H9 (cell line): Measurements from ENCODE around the gene CWC27. TPM values are rescaled to one million over a fixed set of nuclear protein-coding genes. Genes with fewer than 3 reads are reported as not detected.
A peak's percentile ranks its signal among the peaks of the same experiment; 100 is the strongest.

Source experiments
- DNase-seq: peaks from one replicate; pipeline ENCODE4 v3.0.0-alpha.2; 2017
- H2AFZ ChIP-seq: one replicate; pipeline ENCODE4 v1.6.1; 2013; ENCODE audit warnings: mild to moderate bottlenecking, low read length, control low read depth, moderate library complexity
- H2AK5ac ChIP-seq: 2 replicates; pipeline ENCODE4 v1.6.1; 2013; ENCODE audit warnings: low read length, control low read depth, mixed read lengths; ENCODE audit not compliant: insufficient read length
- H2BK120ac ChIP-seq: one replicate; pipeline ENCODE4 v1.6.1; 2013; ENCODE audit warnings: low read depth, mild to moderate bottlenecking, low read length, control low read depth, inconsistent platforms; ENCODE audit not compliant: poor library complexity, severe bottlenecking
- H2BK12ac ChIP-seq: 2 replicates; pipeline ENCODE4 v1.6.1; 2013; ENCODE audit warnings: low read length, control low read depth, mixed read lengths, low read depth; ENCODE audit not compliant: insufficient read length
- H2BK15ac ChIP-seq: 2 replicates; pipeline ENCODE4 v1.6.1; 2013; ENCODE audit warnings: low read depth, low read length, control low read depth
- H2BK20ac ChIP-seq: one replicate; pipeline ENCODE4 v1.6.1; 2013; ENCODE audit warnings: low read depth, mild to moderate bottlenecking, low read length, control low read depth, inconsistent platforms; ENCODE audit not compliant: poor library complexity, severe bottlenecking
- H2BK5ac ChIP-seq: 2 replicates; pipeline ENCODE4 v1.6.1; 2013; ENCODE audit warnings: low read length, control low read depth, mixed read lengths; ENCODE audit not compliant: insufficient read length
- H3K14ac ChIP-seq: 2 replicates; pipeline ENCODE4 v1.6.1; 2013; ENCODE audit warnings: low read length, control low read depth; ENCODE audit not compliant: insufficient read depth
- H3K18ac ChIP-seq: 2 replicates; pipeline ENCODE4 v1.6.1; 2013; ENCODE audit warnings: low read depth, mild to moderate bottlenecking, mixed read lengths, low read length, control low read depth; ENCODE audit not compliant: insufficient read length
- H3K23ac ChIP-seq: 2 replicates; pipeline ENCODE4 v1.6.1; 2013; ENCODE audit warnings: low read length, control low read depth, mixed read lengths, low read depth; ENCODE audit not compliant: insufficient read length
- H3K23me2 ChIP-seq: 2 replicates; pipeline ENCODE4 v1.6.1; 2013; ENCODE audit warnings: low read depth, mild to moderate bottlenecking, mixed read lengths, low read length, control low read depth; ENCODE audit not compliant: insufficient read length, poor library complexity, severe bottlenecking
- H3K27ac ChIP-seq: 2 replicates; pipeline ENCODE4 v1.5.1; 2013; ENCODE audit warnings: low read length, control low read depth, mixed read lengths, low read depth; ENCODE audit not compliant: insufficient read length
- H3K27me3 ChIP-seq: 2 replicates; pipeline ENCODE4 v1.6.1; 2013; ENCODE audit warnings: low read length, control low read depth, inconsistent platforms; ENCODE audit not compliant: insufficient read depth
- H3K4ac ChIP-seq: 2 replicates; pipeline ENCODE4 v1.6.1; 2013; ENCODE audit warnings: low read depth, mild to moderate bottlenecking, control low read depth, inconsistent platforms, low read length, moderate library complexity
- H3K4me1 ChIP-seq: 2 replicates; pipeline ENCODE4 v1.6.1; 2013; ENCODE audit warnings: low read length, control low read depth, inconsistent platforms; ENCODE audit not compliant: insufficient read depth
- H3K4me2 ChIP-seq: 2 replicates; pipeline ENCODE4 v1.6.1; 2013; ENCODE audit warnings: low read length, control low read depth, mixed read lengths; ENCODE audit not compliant: insufficient read length, insufficient read depth
- H3K56ac ChIP-seq: 2 replicates; pipeline ENCODE4 v1.6.1; 2013; ENCODE audit warnings: low read depth, mild to moderate bottlenecking, mixed read lengths, low read length, control low read depth; ENCODE audit not compliant: insufficient read length
- H3K79me1 ChIP-seq: 2 replicates; pipeline ENCODE4 v1.6.1; 2013; ENCODE audit warnings: low read depth, mild to moderate bottlenecking, moderate library complexity, low read length, control low read depth, inconsistent platforms; ENCODE audit not compliant: insufficient read depth, poor library complexity, severe bottlenecking
- H3K79me2 ChIP-seq: 2 replicates; pipeline ENCODE4 v1.6.1; 2013; ENCODE audit warnings: low read length, control low read depth, inconsistent platforms; ENCODE audit not compliant: insufficient read depth
- H3K9ac ChIP-seq: 2 replicates; pipeline ENCODE4 v1.6.1; 2013; ENCODE audit warnings: low read length, control low read depth, mixed read lengths; ENCODE audit not compliant: insufficient read length; ENCODE audit errors: extremely low read depth
- H3K9me3 ChIP-seq: one replicate; pipeline ENCODE4 v1.6.1; 2013; ENCODE audit warnings: low read depth, low read length, inconsistent platforms; ENCODE audit not compliant: control insufficient read depth
- H3T11ph ChIP-seq: one replicate; pipeline ENCODE4 v1.6.1; 2013; ENCODE audit warnings: mild to moderate bottlenecking, low read length, control low read depth, inconsistent platforms
- H4K20me1 ChIP-seq: one replicate; pipeline ENCODE4 v1.6.1; 2013; ENCODE audit not compliant: control insufficient read depth, insufficient read length, insufficient read depth
- H4K5ac ChIP-seq: 2 replicates; pipeline ENCODE4 v1.6.1; 2013; ENCODE audit warnings: low read depth, mild to moderate bottlenecking, mixed read lengths, low read length, control low read depth; ENCODE audit not compliant: insufficient read length
- H4K8ac ChIP-seq: replicated peaks from 2 replicates; pipeline ENCODE4 v1.6.1; 2013; ENCODE audit warnings: low read length, control low read depth, mixed read lengths, low read depth; ENCODE audit not compliant: insufficient read length
- H4K91ac ChIP-seq: 2 replicates; pipeline ENCODE4 v1.6.1; 2013; ENCODE audit warnings: low read depth, mild to moderate bottlenecking, moderate library complexity, mixed read lengths, low read length, control low read depth; ENCODE audit not compliant: insufficient read length
- H3K27ac Mint-ChIP-seq, 3 experiments: 2 replicates in 2 of 3; 3 replicates in 1 of 3; pipeline ENCODE4 v1.8.0; 2020 to 2021; ENCODE audit warnings: mixed read lengths in 3 of 3, mild to moderate bottlenecking in 1 of 3, moderate library complexity in 1 of 3
- H3K27me3 Mint-ChIP-seq: 2 replicates; pipeline ENCODE4 v1.8.0; 2021; ENCODE audit warnings: low read depth, mild to moderate bottlenecking, moderate library complexity, mixed read lengths
- H3K36me3 Mint-ChIP-seq, 3 experiments: 2 replicates in 2 of 3; 3 replicates in 1 of 3; pipeline ENCODE4 v1.8.0; 2020 to 2021; ENCODE audit warnings: low read depth in 3 of 3, mixed read lengths in 3 of 3; ENCODE audit not compliant: insufficient read depth in 1 of 3
- H3K4me1 Mint-ChIP-seq, 2 experiments: 2 replicates each; pipeline ENCODE4 v1.8.0; 2020; ENCODE audit warnings: mixed read lengths in 2 of 2
- H3K4me3 Mint-ChIP-seq, 2 experiments: 2 replicates in 1 of 2; 3 replicates in 1 of 2; pipeline ENCODE4 v1.8.0; 2020 to 2021; ENCODE audit warnings: mild to moderate bottlenecking in 2 of 2, mixed read lengths in 2 of 2, moderate library complexity in 1 of 2
- H3K9me3 Mint-ChIP-seq, 2 experiments: 2 replicates in 1 of 2; 3 replicates in 1 of 2; pipeline ENCODE4 v1.8.0; 2020; ENCODE audit warnings: mild to moderate bottlenecking in 2 of 2, mixed read lengths in 2 of 2, moderate library complexity in 1 of 2
- CTCF ChIP-seq: fragments of 200-600 bp; sonication (generic); conservative IDR thresholded peaks from 3 replicates; pipeline ENCODE4 v1.8.0; 2021; ENCODE audit warnings: antibody characterized with exemption, mild to moderate bottlenecking
- total RNA-seq: library from RNA; stranded (reverse); gene quantifications from 2 replicates; pipeline ENCODE4 v1.2.1, GENCODE V29; 2021

The CWC27 gene
- total RNA-seq, 1 experiment from 2014 or later, result 41.9 TPM

GRCh38 chr5:64769855-64770254 is 1.1 kb downstream of the CWC27 start:
- no peak overlapping the region for H2BK120ac ChIP-seq
- H2BK5ac ChIP-seq, result no peak overlapping the region
- Mint-ChIP-seq H3K9me3 (no peaks in the 10 kb centered on the region; a peak in 1 of 5 replicates), H3K4me1 (peaks cover 22 to 27% of the 10 kb centered on the region in 2 experiments), H3K36me3 (peaks cover 3 to 17% (median 13%) of the 10 kb centered on the region in 3 experiments; a peak in 5 of 7 replicates), H3K27me3 (no peaks in the 10 kb centered on the region), H3K27ac (peak overlapping the region in 1 of 3 experiments; percentile 100; a peak in 1 of 7 replicates), H3K4me3 (peak overlapping the region; percentile 100)
- no peaks in the 10 kb centered on the region for H4K20me1 ChIP-seq
- H4K91ac ChIP-seq, result no peak overlapping the region
- H3K4me1 ChIP-seq, result no peaks in the 10 kb centered on the region
- peaks cover 4% of the 10 kb centered on the region for H3K23me2 ChIP-seq
- no peaks in the 10 kb centered on the region for H3K9me3 ChIP-seq
- H3K14ac ChIP-seq, result no peak overlapping the region
- no peak overlapping the region for H3K18ac ChIP-seq
- H3K27ac ChIP-seq, result no peak overlapping the region
- no peak overlapping the region for H2BK12ac ChIP-seq
- no peak overlapping the region for H2BK15ac ChIP-seq
- no peak overlapping the region for H4K8ac ChIP-seq
- no peak overlapping the region for H2AK5ac ChIP-seq
- H3K79me2 ChIP-seq, result peaks cover 21% of the 10 kb centered on the region; the same call in 1 of the 2 replicates
- no peak for TF ChIP-seq CTCF
- no peak overlapping the region for H3T11ph ChIP-seq
- H2BK20ac ChIP-seq, result no peak overlapping the region
- no peaks in the 10 kb centered on the region for H3K27me3 ChIP-seq
- no peak overlapping the region for H3K23ac ChIP-seq
- peak overlapping the region; percentile 93 for H3K4me2 ChIP-seq
- H3K79me1 ChIP-seq, result peaks cover 10% of the 10 kb centered on the region
- DNase-seq, result no peak
- no peak overlapping the region for H2AFZ ChIP-seq
- H3K56ac ChIP-seq, result no peak overlapping the region
- peak overlapping the region; percentile 94 for H3K9ac ChIP-seq
- no peak overlapping the region for H4K5ac ChIP-seq
- H3K4ac ChIP-seq, result no peak overlapping the region
